Myometrial cell (primary cell): Measurements from ENCODE around the gene PHF24. TPM values are rescaled to one million over a fixed set of nuclear protein-coding genes. Genes with fewer than 3 reads are reported as not detected.

Experiments used
- total RNA-seq: library from RNA; depleted of rRNA; stranded (reverse); fragments of >200 nt; gene quantifications from 2 replicates; pipeline ENCODE4 v1.2.3, GENCODE V29; 2015

The PHF24 gene
- not detected in 2 replicates for total RNA-seq

DNA sequence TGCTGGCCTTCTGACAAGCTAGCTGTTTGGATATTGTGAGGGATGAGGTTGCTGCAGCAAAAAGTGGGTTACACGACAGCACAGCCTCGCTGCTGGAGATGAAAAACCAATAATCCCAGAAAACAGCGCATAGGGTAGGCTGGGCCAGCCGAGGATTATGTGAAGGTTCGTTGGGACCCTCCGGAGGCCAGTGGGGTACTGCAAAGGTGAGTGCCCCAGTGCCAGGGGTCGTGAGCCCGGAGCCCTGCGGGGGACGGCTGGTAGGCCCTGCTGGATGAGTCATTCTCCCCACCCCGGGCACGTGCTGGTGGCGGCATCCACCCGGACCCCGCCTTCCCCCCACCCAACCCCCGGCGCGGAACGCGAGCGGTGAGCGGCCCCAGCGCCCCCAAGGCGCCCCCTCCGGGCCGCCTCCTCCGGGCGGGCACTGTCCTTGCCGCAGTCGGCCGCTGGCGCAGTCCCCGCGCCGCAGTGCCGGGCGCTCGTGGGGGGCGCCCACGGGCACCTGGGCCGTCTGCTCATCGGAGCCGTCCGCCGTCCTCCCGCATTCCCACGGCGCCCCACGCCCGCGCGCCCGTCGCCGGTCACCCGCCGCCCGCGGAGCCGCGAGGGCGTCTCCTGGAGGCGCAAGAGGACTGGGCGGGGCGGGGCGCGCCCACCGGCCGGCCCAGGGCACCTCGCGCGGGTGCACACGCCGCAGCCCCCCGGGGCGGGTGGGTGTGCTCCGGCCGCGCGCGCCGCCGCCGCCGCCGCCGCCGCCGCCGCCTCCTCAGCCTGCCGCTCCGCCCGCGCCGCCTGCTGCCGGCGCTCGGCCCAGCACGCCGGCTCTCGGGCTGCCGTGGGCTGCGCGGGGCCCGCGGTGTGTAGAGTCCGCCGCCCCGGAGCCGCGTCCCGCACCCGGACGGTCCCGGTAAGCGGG, at the start of gene PHF24:
Gene PHF24, plus strand, starts transcription at position 794 of the 919 bp plus-strand sequence. CDS start 13,014 bp downstream, outside the sequence.

DNA sequence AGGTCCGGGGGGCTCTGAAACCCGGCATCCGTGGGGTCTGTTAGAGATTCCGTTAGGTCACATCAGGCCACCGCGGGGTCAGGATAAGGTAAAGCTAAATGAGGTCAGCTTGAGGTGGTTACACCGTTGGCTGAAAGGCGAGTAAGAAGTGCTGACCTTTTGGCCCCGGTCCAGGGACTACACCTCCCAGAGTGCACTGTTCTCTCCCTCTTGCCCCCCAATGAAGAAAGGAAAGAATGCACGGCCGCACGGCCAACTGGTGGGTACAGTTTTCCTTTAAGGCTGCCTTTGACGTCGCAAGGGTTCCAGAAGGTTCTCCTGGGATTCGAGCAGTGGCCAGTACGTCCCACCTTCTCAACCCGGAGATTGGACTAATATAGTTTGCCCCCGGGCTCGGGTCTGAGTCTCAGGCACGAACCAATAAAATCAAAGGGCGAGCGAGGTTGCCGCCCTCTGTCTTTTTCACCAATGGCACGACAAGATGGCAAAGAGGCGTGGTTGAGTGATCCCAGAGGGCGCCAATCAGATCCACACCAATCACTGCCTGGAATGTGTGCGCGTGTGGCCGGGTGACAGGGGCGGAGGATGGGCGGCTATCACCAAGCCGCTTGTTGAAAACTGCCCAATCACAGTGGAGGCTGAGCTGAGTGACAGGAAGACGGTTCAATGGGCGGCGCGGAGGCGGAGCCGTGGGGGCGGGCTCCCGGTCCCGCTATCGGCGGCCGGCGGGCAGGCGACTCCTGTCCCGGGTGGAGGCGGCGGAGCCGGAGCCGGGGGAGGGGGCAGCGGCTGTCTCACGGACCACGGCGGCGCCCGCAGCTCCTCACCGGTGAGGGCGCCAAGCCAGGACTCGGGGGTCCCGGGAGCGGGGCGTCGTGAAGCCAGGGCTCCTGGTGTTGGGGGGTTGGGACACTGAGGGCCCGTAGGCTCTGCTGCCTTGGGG, 31.2 kb downstream of the PHF24 start, which contains the start of gene DNAJB5:
Gene DNAJB5, plus strand, starts transcription at position 743 of the 943 bp plus-strand sequence. CDS start 886 bp downstream, outside the sequence.

Other genes with a start within 250 kb of the PHF24 start
- not detected in 2 replicates for gene CCL21, start 248.1 kb upstream of the PHF24 start, total RNA-seq
- 16.1 TPM in 2 replicates for gene DNAJB5, start 31.5 kb downstream of the PHF24 start, total RNA-seq
- 392 and 396 TPM in 2 replicates for gene VCP, start 114.3 kb downstream of the PHF24 start, total RNA-seq
- 17.9 and 20.0 TPM in 2 replicates for gene FANCG, start 121.7 kb downstream of the PHF24 start, total RNA-seq
- 21.4 and 22.2 TPM in 2 replicates for gene PIGO, start 138.3 kb downstream of the PHF24 start, total RNA-seq
- 307 and 330 TPM in 2 replicates for gene STOML2, start 144.8 kb downstream of the PHF24 start, total RNA-seq
- gene ATOSB, start 157.6 kb downstream of the PHF24 start, total RNA-seq, result 15.8 and 19.6 TPM in 2 replicates
- gene UNC13B, start 203.7 kb downstream of the PHF24 start, total RNA-seq, result 12.7 and 15.8 TPM in 2 replicates